Endothelial cell of umbilical vein (primary cell): Measurements from ENCODE around the gene BNC2. TPM values are rescaled to one million over a fixed set of nuclear protein-coding genes. Genes with fewer than 3 reads are reported as not detected.

Experiments used
- BruUV-seq: library from RNA; stranded (reverse); fragments of 400-500 nt; replicated peaks from 2 replicates; lab custom pipeline; 2021; lab: Mats Ljungman, UMichigan
- CTCF ChIA-PET: fragments of 300-600, 350-600 bp; sonication (Branson Sonifier 250); formaldehyde crosslinking; loops from one replicate; lab custom pipeline; 2021; ENCODE audit warnings: antibody characterized with exemption, inconsistent platforms; lab: Charles Lee
- POLR2A ChIA-PET: fragments of 300-600, 350-600 bp; sonication (Branson Sonifier 250); formaldehyde crosslinking; loops from one replicate; lab custom pipeline; 2021; ENCODE audit warnings: antibody characterized with exemption, inconsistent platforms; lab: Charles Lee
- DNase-seq: peaks from one replicate; pipeline ENCODE4 v3.0.0-alpha.2; 2011; ENCODE audit warnings: low read depth, low spot score
- FAIRE-seq: peaks from 2 replicates; lab custom pipeline; 2011; peaks lifted over from hg19 to GRCh38; lab: Jason Lieb, UNC
- H2AFZ ChIP-seq: 2 replicates; pipeline ENCODE4 v1.6.0; 2012; ENCODE audit warnings: low read depth, low read length, control low read depth, inconsistent platforms
- H3K27ac ChIP-seq: 2 replicates; pipeline ENCODE4 v1.5.1; 2011; ENCODE audit warnings: low read depth, mild to moderate bottlenecking, control low read depth, low read length, moderate library complexity; ENCODE audit not compliant: insufficient read depth
- H3K27me3 ChIP-seq, 2 experiments: 2 replicates each; pipeline versions ENCODE4 v1.6.0 to v1.6.1; 2011; ENCODE audit warnings: low read length in 2 of 2, mixed read lengths in 1 of 2; ENCODE audit not compliant: control insufficient read depth in 2 of 2, insufficient read depth in 2 of 2
- H3K36me3 ChIP-seq, 2 experiments: 2 replicates in 1 of 2; 3 replicates in 1 of 2; pipeline ENCODE4 v1.5.1; 2011; ENCODE audit warnings: low read length in 2 of 2, mild to moderate bottlenecking in 1 of 2, moderate library complexity in 1 of 2; ENCODE audit not compliant: control insufficient read depth in 2 of 2, insufficient read depth in 2 of 2; ENCODE audit errors: extremely low read depth in 1 of 2
- H3K4me1 ChIP-seq: 3 replicates; pipeline ENCODE4 v1.5.1; 2011; ENCODE audit warnings: mild to moderate bottlenecking, low read length; ENCODE audit not compliant: control insufficient read depth, insufficient read depth; ENCODE audit errors: extremely low read depth
- H3K4me2 ChIP-seq: 2 replicates; pipeline ENCODE4 v1.6.1; 2011; ENCODE audit warnings: low read length, control low read depth, mixed read lengths; ENCODE audit not compliant: insufficient read depth
- H3K4me3 ChIP-seq, 3 experiments: fragments of 200-600 bp in 1 of 3; sonication (generic), shearing (Covaris generic) in 1 of 3; replicated peaks in 1 of 3; 2 replicates each; pipeline ENCODE4 v1.5.1; 2011 to 2016; ENCODE audit warnings: control low read depth in 3 of 3, low read length in 3 of 3, mild to moderate bottlenecking in 2 of 3, inconsistent platforms in 1 of 3, low read depth in 1 of 3, moderate library complexity in 1 of 3; ENCODE audit not compliant: insufficient read depth in 1 of 3
- H3K79me2 ChIP-seq: 2 replicates; pipeline ENCODE4 v1.6.0; 2012; ENCODE audit warnings: low read length, inconsistent platforms; ENCODE audit not compliant: control insufficient read depth, insufficient read depth
- H3K9ac ChIP-seq: replicated peaks from 2 replicates; pipeline ENCODE3; 2011; ENCODE audit warnings: low read length, control low read depth; ENCODE audit not compliant: insufficient read depth; ENCODE audit errors: extremely low read depth
- H3K9me1 ChIP-seq: replicated peaks from 3 replicates; pipeline ENCODE4 v1.6.0; 2011; ENCODE audit warnings: mild to moderate bottlenecking, low read length; ENCODE audit not compliant: control insufficient read depth, insufficient read depth; ENCODE audit errors: extremely low read depth
- H3K9me3 ChIP-seq: replicated peaks from 2 replicates; pipeline ENCODE4 v1.5.1; 2012; ENCODE audit warnings: low read length, inconsistent platforms; ENCODE audit not compliant: control insufficient read depth, insufficient read depth
- H4K20me1 ChIP-seq: replicated peaks from 2 replicates; pipeline ENCODE3; 2011; ENCODE audit warnings: mild to moderate bottlenecking, low read length; ENCODE audit not compliant: control insufficient read depth, insufficient read depth; ENCODE audit errors: extremely low read depth
- CTCF ChIP-seq, 2 donors: IDR thresholded peaks; 1 replicate in 1 of 2; 2 replicates in 1 of 2; pipeline ENCODE4 v1.5.1; 2011; ENCODE audit warnings: low read length in 2 of 2, mild to moderate bottlenecking in 2 of 2, moderate library complexity in 2 of 2, control low read depth in 1 of 2, inconsistent platforms in 1 of 2, low read depth in 1 of 2; ENCODE audit not compliant: insufficient read depth in 1 of 2; ENCODE audit errors: extremely low read depth in 1 of 2
- EZH2 ChIP-seq: IDR thresholded peaks from 2 replicates; pipeline ENCODE4 v1.6.1; 2012; ENCODE audit warnings: borderline replicate concordance, low read depth, mild to moderate bottlenecking, moderate library complexity, low read length, inconsistent platforms; ENCODE audit not compliant: severe bottlenecking
- FOS ChIP-seq: IDR thresholded peaks from 2 replicates; pipeline ENCODE4 v1.6.1; 2011; ENCODE audit warnings: mild to moderate bottlenecking, low read length, moderate library complexity, borderline replicate concordance; ENCODE audit not compliant: insufficient read depth
- GATA2 ChIP-seq: IDR thresholded peaks from 2 replicates; pipeline ENCODE4 v1.7.0; 2011; ENCODE audit warnings: low read depth, mild to moderate bottlenecking, moderate library complexity, mixed read lengths, low read length; ENCODE audit not compliant: insufficient read length, insufficient read depth
- JUN ChIP-seq: IDR thresholded peaks from 2 replicates; pipeline ENCODE4 v1.6.1; 2011; ENCODE audit warnings: borderline replicate concordance, low read depth; ENCODE audit not compliant: insufficient read length, insufficient read depth
- MAX ChIP-seq: IDR thresholded peaks from 2 replicates; pipeline ENCODE4 v1.6.1; 2011; ENCODE audit not compliant: insufficient read depth, insufficient read length
- MYC ChIP-seq: IDR thresholded peaks from one replicate; pipeline ENCODE4 v1.6.1; 2011; ENCODE audit warnings: mild to moderate bottlenecking, low read depth, low read length
- POLR2A ChIP-seq: IDR thresholded peaks from 2 replicates; pipeline ENCODE4 v1.6.1; 2012; ENCODE audit warnings: low read depth, mild to moderate bottlenecking, control low read depth, low read length
- POLR2AphosphoS5 ChIP-seq: IDR thresholded peaks from 2 replicates; pipeline ENCODE4 v1.6.1; 2012; ENCODE audit warnings: low read depth, mild to moderate bottlenecking, control low read depth, low read length, moderate library complexity; ENCODE audit not compliant: insufficient read depth
- dilution Hi-C: fragments of 300-500 bp; cut with MboI; formaldehyde crosslinking; loops from one replicate; pipeline ENCODE4 v1.15.0; 2019; ENCODE audit warnings: low sequenced_read_pairs; ENCODE audit not compliant: extremely low pct_ligation_motif_present
- intact Hi-C: fragments of 100-400 bp; cut with micrococcal nuclease; formaldehyde crosslinking; loops from one replicate; pipeline ENCODE4 v1.10.0; 2022
- polyA plus RNA-seq, 4 experiments: library from polyadenylated mRNA; depleted of rRNA in 3 of 4; stranded (reverse) in 3 of 4; unstranded in 1 of 4; fragments of >200 nt; gene quantifications; 2 replicates each; pipeline versions ENCODE4 v1.2.1 to v1.2.3, GENCODE V29; 2011 to 2012; ENCODE audit warnings: missing spikeins in 1 of 4
- total RNA-seq: library from RNA; stranded (reverse); gene quantifications from 2 replicates; pipeline ENCODE4 v1.2.3, GENCODE V29; 2021

BNC2 gene
- total and polyA plus RNA-seq, 2 donors (not counting 3 experiments of a cell fraction or from before 2014, with no cell fraction given): 12.1 to 34.3 TPM

- FAIRE-seq (peak; percentile 15), DNase-seq (peak; percentile 18)
- Histone ChIP-seq H3K79me2 (no peaks in the 10 kb centered on the region), H3K9ac (no peak overlapping the region), H2AFZ (no peak overlapping the region), H3K9me3 (no peaks in the 10 kb centered on the region), H3K36me3 (peaks cover 0 to 3% of the 10 kb centered on the region in 2 experiments), H3K27me3 (no peaks in the 10 kb centered on the region), H3K4me2 (no peak overlapping the region), H3K27ac (no peak overlapping the region), H3K4me3 (no peak overlapping the region), H4K20me1 (no peaks in the 10 kb centered on the region), H3K9me1 (no peaks in the 10 kb centered on the region), H3K4me1 (no peaks in the 10 kb centered on the region)
- intact Hi-C loops: no loop called here
- dilution Hi-C loops: no loop called here
- TF ChIP-seq GATA2: no peak
- no peak for TF ChIP-seq FOS
- TF ChIP-seq MYC: no peak
- TF ChIP-seq EZH2: no peak
- no peak for TF ChIP-seq POLR2AphosphoS5
- TF ChIP-seq CTCF (IDR thresholded peaks at IDR 0.05; ENCODE audit: extremely low read depth in 1 of 2, insufficient read depth in 1 of 2, low read depth in 1 of 2, low read length in 2 of 2): no peak
- TF ChIP-seq MAX: no peak
- no peak for TF ChIP-seq POLR2A
- no peak for TF ChIP-seq JUN
- ChIA-PET CTCF (no interaction called here), POLR2A (no interaction called here)
- BruUV-seq: no TSS peak
Measured at GRCh38 chr9:16645970-16646369, 224.5 kb downstream of the BNC2 start.
